ENCODE data around the gene KRT80.

KRT80 gene

GRCh38 chr12:52130711-52131110 is 61.1 kb downstream of the KRT80 start:
- no peak for DNase-seq (ENCODE audit: low read depth)

GRCh38 chr12:52127683-52128450 is 63.9 kb downstream of the KRT80 start:
- no peak for DNase-seq (ENCODE audit: low read depth)

DNA sequence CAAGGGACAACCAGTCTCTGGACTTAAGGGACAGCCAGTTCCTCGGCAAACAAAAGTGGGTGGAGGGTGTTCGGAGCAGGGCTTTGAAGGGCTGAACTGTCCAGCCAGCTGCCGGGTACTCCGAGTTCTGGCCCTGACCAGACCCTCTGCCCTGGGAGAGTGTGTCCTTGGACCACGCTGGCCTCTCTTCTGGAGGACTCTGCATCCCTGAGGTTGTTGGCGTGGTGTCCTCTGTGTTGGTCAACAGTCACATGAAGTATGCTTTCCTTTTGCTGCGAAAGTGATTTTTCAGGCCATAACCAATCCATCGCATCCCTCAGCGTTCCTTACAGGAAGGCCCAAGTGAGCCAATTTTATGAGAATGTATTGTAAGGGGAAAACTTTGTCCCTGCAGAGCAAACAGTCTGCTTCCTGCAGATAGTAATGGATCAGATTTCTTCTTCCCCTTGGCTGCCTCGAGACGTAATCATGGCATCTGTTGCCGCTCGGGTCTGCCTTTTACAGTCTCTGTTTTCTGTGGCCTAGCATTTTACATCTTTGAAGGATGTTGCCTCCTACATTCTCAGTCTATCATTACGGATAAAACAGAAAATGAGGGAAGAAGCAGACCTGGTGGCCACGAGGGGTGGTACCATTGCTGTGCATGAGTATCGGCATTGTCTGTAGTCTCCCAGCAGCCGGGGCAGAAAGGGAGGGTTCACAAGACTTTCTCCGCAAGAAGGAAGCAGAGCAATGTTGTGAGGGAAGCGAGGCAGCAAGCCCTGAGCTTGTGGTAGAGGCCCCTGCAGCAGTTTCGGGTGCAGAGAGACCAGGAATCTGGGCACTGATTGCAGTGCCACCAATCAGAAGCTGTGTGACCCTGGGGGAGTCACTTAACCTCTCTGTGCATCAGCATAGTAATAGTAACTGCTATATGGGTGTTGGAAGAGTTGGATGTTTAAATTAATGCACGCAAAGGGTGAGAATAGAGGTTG is 64.9 kb downstream of the KRT80 start:
- no peak for DNase-seq (ENCODE audit: low read depth)

DNA sequence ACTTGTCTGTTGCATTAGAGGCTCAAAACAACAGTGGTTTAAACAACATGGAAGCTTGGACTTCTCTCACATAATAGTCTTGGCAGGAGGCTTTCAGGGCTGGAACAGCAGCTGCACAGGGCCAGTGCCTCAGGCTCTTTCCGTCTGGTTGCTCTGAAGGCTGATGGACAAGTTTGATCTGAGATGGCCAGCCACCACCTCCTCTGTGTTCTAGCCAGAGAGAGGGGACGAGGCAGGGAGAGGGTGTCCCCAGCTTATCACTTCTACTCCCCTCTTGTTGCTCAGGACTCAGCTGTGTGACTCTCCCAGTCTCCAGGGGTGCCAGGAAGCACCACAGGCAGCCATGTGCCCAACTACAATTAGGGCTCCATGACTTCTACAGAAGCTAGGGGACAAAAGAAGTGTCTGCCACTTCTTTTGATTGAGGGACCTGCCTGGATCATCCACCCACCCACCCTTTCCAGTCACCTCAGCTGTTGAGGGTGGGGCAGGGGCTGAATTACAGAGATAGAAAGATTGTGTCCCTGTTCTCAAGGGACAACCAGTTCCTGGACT is 65.7 kb downstream of the KRT80 start:
- no peak for DNase-seq (ENCODE audit: low read depth)

DNA sequence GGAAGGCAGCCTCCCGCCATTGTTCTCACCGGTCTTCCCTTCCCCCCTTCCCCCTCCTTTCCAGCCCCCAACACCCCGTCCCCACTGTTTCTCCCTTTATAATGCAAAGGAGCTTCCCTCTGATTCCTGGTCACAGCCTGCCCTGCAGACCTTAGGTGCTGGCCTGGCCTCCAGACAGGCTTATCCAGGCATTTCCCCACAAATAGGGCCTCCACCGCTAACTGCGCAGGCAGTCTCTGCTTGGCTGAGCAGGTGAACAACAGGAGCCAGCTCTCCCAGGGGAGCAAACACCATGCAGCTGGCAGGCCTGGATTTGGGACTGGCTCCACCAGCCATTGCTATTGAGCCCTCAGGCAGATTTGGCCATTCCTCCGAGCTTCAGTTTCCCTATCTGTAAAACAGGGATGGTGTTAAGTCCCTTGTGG is 66.3 kb downstream of the KRT80 start:
- DNase-seq (ENCODE audit: low read depth), result no peak

GRCh38 chr12:52123487-52124186 is 68.2 kb downstream of the KRT80 start:
- DNase-seq (ENCODE audit: low read depth), result no peak

DNA sequence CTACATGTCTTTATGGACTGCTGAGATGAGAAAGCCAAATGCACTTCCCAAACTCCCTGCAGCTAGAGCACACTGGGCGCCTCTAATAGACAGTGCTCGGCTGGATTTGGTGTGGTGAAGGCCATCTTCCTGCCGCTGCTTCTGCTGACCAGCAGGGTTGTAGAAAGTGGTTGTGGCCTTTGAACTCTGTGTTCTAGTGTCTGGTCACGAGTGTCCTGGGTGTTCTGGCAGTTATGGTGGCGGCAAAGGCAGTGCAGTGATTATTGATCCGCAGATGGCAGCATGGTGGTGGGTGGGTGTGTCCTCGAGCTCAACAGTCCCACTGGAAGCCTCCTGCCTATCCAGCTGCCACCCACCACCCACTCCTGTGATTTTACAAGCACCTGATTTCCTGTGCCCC is 68.9 kb downstream of the KRT80 start:
- no peak for DNase-seq (ENCODE audit: low read depth)

- no peak for DNase-seq (ENCODE audit: low read depth)
Observed at GRCh38 chr12:52122540-52122871, 69.3 kb downstream of the KRT80 start.

GRCh38 chr12:52121824-52122539 is 69.8 kb downstream of the KRT80 start:
- DNase-seq (ENCODE audit: low read depth), result peak; percentile 39

DNA sequence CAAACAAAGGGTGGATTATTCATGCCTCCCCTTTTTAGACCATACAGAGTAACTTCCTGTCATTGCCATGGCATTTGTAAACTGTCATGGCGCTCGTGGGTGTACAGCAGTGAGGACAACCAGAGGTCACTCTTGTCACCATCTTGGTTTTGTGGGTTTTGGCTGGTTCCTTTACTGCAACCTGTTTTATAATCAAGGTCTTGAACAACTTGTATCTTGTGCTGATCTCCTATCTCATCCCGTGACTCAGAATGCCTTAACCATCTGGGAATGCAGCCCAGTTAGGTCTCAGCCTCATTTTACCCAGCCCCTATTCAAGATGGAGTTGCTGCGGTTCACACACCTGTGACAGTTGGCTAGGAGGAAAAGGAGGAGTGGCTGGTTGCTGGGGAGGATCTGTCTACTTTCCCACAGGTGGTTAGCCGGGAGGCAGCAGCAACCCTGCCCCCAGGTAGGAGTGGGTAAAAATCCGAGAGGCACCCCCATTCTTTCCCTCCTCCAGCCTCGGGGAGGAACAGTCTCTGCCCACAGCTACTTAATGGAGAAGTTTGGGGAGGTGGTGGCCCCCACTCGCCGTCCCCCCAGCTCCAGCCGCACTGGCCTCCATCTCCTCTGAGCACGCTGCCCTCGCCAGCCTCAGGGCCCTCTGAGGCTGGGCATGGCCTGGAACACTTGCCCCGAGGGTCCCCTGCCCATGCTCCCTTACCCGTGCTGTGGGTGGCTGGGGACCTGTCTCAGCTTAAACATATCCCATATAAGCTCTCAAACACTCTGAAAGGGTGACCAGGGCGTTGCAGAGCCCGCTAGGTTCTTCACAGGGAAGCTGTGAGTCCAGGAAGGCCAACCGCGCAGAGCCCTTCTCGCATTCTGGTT is 70.6 kb downstream of the KRT80 start:
- no peak for DNase-seq (ENCODE audit: low read depth)

GRCh38 chr12:52119398-52120254 is 72.2 kb downstream of the KRT80 start:
- DNase-seq (ENCODE audit: low read depth), result no peak
